Prostate gland (tissue), 2 donors: Measurements from ENCODE around the gene LIPN.

Experiments
- POLR2A ChIP-seq: fragments of 450-650 bp; IDR thresholded peaks from one replicate; pipeline ENCODE4 v1.6.1; 2016; ENCODE audit warnings: antibody characterized with exemption, mild to moderate bottlenecking
- POLR2AphosphoS5 ChIP-seq: sonication (generic); formaldehyde crosslinking; IDR thresholded peaks from one replicate; pipeline ENCODE4 v1.6.1; 2017; ENCODE audit warnings: antibody characterized with exemption
- TF ChIP-seq, protein P1 (sequence below), 4 experiments: fragments of 200-600 bp in 2 of 4; fragments of 450-650 bp in 2 of 4; sonication (generic) in 2 of 4; IDR thresholded peaks; 1 replicate in 3 of 4; 2 replicates in 1 of 4; pipeline ENCODE4 v1.5.1; 2016 to 2019; ENCODE audit warnings: antibody characterized with exemption in 4 of 4, mild to moderate bottlenecking in 2 of 4, moderate library complexity in 2 of 4

DNA sequence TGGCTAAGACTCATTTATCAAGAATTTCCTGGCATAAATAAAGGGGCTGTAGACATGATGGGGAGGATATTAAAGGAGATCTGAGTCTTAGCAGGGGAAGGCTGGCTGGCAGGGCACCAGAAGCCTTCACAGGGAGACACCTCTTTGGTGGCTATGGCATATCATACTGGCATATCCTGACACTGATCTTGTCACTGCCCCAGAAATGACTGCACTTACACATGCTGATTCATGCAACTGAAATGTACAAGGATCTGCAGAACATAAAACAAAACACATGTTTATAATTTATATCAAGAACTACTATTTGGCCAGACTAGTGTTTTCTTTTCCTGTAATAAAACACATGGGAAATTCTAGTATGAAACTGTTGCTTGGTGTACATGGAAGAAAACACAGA, 5.5 kb upstream of the LIPN start:
- TF ChIP-seq, protein P1, sequence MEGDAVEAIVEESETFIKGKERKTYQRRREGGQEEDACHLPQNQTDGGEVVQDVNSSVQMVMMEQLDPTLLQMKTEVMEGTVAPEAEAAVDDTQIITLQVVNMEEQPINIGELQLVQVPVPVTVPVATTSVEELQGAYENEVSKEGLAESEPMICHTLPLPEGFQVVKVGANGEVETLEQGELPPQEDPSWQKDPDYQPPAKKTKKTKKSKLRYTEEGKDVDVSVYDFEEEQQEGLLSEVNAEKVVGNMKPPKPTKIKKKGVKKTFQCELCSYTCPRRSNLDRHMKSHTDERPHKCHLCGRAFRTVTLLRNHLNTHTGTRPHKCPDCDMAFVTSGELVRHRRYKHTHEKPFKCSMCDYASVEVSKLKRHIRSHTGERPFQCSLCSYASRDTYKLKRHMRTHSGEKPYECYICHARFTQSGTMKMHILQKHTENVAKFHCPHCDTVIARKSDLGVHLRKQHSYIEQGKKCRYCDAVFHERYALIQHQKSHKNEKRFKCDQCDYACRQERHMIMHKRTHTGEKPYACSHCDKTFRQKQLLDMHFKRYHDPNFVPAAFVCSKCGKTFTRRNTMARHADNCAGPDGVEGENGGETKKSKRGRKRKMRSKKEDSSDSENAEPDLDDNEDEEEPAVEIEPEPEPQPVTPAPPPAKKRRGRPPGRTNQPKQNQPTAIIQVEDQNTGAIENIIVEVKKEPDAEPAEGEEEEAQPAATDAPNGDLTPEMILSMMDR (IDR thresholded peaks at IDR 0.05), result no peak
- TF ChIP-seq POLR2A (no peak), POLR2AphosphoS5 (no peak)
